A549 treated with DMSO at 1 μM for 4 hours (cell line): ENCODE measurements around the gene CFAP61. TPM values are rescaled to one million over a fixed set of nuclear protein-coding genes. Genes with fewer than 3 reads are reported as not detected.

ENCODE experiments used
- total RNA-seq: library from RNA; stranded (reverse); fragments of 200-300 nt; extraction: Qiagen RNA extraction; gene quantifications from 5 replicates; pipeline ENCODE4 v1.2.3, GENCODE V29; 2022; ENCODE audit warnings: low read depth

CFAP61 gene, protein sequence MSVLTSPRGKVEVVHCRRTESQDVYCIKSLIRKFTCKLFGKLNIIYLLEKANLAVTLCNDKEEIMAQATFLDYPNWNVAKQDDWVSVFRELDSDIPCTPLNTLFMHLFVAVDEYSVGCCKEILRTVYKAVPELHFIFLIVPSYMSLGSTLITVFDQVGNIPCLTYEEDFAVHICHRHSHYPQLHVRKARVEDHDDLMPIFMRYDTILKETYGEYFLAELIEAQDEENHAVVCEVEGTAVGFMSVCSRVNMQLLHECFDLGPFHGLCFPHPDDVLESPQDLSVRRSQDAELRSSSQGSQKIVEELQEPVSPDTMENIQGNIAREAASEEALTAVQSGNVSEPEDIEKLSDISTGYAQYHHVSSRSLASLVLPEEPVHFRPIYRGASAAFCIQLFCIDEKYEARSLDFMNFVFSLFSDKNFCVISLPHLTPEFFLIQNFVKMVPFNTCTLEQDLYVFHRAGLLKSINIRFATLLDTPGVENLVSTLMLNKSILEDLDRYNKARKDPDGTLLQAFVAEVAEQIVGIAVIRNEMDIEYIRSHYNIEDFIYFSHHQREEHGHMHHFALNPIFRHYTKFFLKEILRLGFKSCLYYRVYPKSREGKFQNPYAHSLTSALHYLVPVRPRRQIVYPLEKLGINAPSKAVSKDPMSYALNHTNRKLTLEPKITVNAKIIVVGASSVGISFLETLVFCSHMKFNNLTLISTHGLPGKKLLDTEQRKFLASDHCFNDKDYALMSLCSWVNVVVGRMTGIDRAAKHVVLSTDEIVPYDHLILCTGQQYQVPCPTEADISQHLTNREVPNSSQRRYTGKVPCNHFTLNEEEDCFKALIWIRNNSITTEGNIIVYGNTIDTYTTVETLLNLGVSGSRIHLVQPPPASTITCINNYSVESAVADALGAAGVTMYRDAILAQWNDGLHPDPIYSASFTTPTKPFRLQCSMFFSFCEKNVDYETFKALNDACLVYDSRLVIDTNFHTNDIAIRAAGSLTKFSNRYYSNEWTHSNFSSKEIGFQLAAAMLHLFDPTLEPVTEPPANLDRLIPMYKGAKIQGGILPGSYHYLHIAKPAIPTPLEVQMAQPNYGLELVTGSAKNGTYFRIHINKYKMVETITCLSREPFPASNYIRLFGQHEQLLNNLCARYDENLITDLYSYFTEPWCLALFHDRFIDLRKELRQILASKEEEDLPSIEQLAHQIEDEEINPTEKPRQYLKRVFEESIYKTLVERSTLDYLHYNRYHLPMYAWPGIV
- total RNA-seq, result 0.26 to 0.70 TPM (median 0.39 TPM) in 4 of 5 replicates, not detected in the other

DNA sequence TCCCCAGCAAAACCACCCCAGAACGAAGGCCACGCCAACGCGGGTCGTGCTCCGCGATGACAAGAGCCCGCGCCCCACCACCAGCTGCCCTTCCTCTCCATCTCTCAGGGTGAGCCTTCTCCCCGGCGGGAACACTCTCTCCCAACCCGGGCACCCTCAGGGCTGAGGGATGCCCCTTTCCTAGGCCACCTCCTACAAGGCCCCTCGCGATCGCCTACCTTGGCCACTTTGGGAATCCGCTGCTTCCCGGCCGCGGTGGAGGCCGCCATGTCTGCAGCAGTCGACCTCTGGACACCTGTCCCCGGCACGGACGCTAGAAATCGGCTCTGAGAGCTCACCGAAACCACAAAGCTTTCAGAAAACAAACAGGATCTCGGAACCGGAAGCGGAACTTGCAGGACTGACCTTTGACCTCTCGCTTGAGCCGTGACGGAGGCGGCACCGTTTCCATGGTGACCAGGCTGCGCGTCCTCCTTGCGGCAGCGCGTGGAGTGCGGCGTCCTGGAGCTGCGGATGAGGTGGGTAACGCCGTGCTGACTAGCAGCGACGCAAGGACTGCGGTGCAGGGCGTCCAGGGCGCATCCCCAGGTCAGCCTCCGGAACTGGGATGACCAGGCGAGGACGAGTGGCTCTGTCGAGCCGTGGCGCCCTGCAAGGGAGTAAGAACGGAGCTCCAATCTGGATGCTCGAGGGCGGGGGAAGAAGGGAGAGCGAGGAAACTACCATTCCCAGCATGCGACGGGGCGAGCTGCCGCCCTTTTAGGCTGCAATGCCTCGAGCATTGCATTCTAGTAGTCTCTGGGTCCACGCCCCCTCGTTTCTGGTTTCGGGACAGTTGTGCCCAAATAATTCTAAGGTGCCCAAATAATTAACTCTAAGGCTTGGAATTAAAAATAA, at the start of gene CFAP61, which contains the start of gene CRNKL1:
Gene CFAP61 (plus strand): TSS at position 459 of the 897 bp plus-strand sequence. CDS start 4,122 bp downstream, outside the sequence.
Gene CRNKL1 (minus strand): TSS at position 393 of the 897 bp plus-strand sequence. CDS start 124 bp downstream, at position 269.

DNA sequence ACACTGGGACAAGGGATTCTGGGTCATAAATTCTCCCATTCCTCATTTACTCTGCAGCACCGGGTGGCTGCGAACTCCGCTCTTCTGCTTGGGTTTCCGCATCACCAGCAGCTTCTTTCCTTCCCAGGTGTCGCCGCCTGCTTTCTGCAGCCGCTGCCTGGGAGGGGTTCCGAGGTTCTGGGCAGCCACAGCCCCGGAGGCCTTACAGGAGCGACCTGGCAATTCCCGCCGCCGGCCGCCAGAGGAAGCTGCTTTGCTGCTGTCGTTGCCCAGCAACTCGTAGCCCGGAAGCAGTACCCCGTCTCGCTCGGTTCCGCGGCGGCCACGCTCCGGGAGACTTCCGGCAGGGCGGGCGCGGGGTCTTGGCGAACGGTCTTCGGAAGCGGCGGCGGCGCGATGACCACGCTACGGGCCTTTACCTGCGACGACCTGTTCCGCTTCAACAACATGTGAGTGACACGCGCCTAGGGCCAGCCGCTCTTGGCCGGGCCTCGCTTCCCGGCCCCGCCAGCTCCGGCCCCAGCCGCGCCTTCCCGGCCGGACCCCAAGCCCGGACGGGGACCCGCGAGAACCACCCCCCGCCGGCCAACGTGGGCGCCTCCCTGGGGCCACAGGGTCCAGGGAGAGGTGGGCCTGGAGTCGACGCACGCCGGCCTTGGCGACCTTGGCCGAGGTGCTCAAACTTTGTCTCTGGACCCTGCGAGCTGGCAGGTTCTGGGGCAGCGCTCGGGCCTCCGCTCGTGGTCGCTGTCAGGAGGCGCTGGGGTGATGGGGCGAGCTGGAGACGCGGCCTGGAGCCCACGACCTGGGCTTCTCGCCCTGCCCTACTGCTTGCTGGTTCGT, 35.1 kb upstream of the CFAP61 start, which contains the start of gene NAA20:
Gene NAA20 (plus strand): TSS at position 362 of the 843 bp plus-strand sequence. CDS start 35 bp downstream, at position 397.

DNA sequence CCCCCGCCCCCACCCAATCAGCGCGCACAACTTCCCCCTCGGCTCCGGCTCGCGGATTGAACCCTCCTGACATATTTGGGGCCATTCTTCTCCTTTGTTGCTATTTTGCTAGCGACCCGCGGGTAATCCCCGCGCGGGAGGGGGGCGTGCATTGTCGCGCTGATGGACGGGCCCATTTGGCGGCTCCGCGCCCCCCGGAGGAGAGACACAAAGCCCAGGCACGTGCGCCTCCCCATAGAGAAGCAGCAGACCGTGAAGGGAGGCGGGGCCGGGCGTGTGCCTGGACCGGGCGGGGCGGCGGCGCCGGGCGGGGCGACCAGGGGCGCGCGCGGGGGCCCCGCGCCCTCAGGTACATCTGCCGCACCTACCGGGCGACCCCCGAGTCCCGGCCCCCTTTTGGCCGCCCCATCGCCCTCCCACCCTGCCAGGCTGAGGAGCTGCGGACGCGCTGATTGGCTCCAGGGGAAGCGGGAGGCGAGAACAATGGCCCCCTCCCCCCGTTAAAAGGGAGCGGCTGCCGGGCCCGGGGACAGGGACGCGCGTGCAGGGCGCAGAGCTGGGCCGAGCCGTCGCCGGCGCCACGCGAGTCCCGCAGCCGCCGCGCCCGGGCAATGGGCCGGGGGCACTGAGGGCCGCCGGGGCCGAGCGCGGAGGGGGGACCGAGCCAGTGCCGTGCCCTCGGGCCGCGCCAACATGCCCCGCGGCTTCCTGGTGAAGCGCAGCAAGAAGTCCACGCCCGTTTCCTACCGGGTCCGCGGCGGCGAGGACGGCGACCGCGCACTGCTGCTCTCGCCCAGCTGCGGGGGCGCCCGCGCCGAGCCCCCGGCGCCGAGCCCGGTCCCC, 315.5 kb downstream of the CFAP61 start, which contains the start of gene INSM1:
Gene INSM1 (plus strand): TSS at position 530 of the 843 bp plus-strand sequence. CDS start 164 bp downstream, at position 694.

Other genes starting within 250 kb of the CFAP61 start
- gene NAA20, start 35.2 kb upstream of the CFAP61 start, total RNA-seq, result 151 to 172 TPM (median 156 TPM) in 5 replicates
- gene CRNKL1, start 66 bp upstream of the CFAP61 start, total RNA-seq, result 20.9 to 26.7 TPM (median 24.7 TPM) in 5 replicates